Breast epithelium (tissue), 4 donors: ENCODE measurements around the gene PGM2. TPM values are rescaled to one million over a fixed set of nuclear protein-coding genes. Genes with fewer than 3 reads are reported as not detected.
A peak's percentile ranks its signal among the peaks of the same experiment; 100 is the strongest.

Experiments used
- DNase-seq, 2 donors: peaks; one replicate each; pipeline ENCODE4 v3.0.0-alpha.2; 2019; ENCODE audit warnings: low spot score in 2 of 2
- H3K27ac ChIP-seq, 2 donors: fragments of 200-600 bp; sonication (generic) in 1 of 2; one replicate each; pipeline ENCODE4 v1.5.1; 2016 to 2019; ENCODE audit warnings: mild to moderate bottlenecking in 1 of 2
- H3K27me3 ChIP-seq, 2 donors: fragments of 200-600 bp; sonication (generic) in 1 of 2; one replicate each; pipeline versions ENCODE4 v1.5.1 to v1.6.0; 2017 to 2019; ENCODE audit warnings: control low read depth in 1 of 2, mild to moderate bottlenecking in 1 of 2
- H3K36me3 ChIP-seq: fragments of 200-600 bp; one replicate; pipeline ENCODE4 v1.5.1; 2019
- H3K4me1 ChIP-seq, 2 donors: fragments of 200-600 bp; sonication (generic); one replicate each; pipeline ENCODE4 v1.5.1; 2016 to 2019; ENCODE audit warnings: control low read depth in 1 of 2
- H3K4me3 ChIP-seq, 3 donors: fragments of 200-600 bp; sonication (generic); 1 replicate in 2 of 3; 2 replicates in 1 of 3; pipeline ENCODE4 v1.5.1; 2016 to 2019; ENCODE audit warnings: mild to moderate bottlenecking in 3 of 3, moderate library complexity in 2 of 3
- H3K9me3 ChIP-seq, 2 donors: fragments of 200-600 bp; sonication (generic) in 1 of 2; one replicate each; pipeline ENCODE4 v1.5.1; 2016 to 2019; ENCODE audit warnings: control low read depth in 1 of 2
- POLR2A ChIP-seq: fragments of 450-650 bp; IDR thresholded peaks from one replicate; pipeline ENCODE4 v1.6.1; 2016; ENCODE audit warnings: antibody characterized with exemption, mild to moderate bottlenecking, moderate library complexity
- POLR2AphosphoS5 ChIP-seq, 3 donors: sonication (generic); formaldehyde crosslinking; IDR thresholded peaks; one replicate each; pipeline ENCODE4 v1.6.1; 2017; ENCODE audit warnings: antibody characterized with exemption in 3 of 3
- intact Hi-C: fragments of 100-400 bp; cut with DNase I; formaldehyde crosslinking; loops from one replicate; pipeline ENCODE4 v1.15.1; 2023; ENCODE audit warnings: low total_unique reads
- total RNA-seq, 3 donors: library from RNA; depleted of rRNA; stranded (reverse); fragments of >200 nt; gene quantifications; one replicate each; pipeline ENCODE4 v1.1.0, GENCODE V29; 2016
- TF ChIP-seq, protein P1 (sequence below), 3 donors: fragments of 450-650 bp; IDR thresholded peaks; one replicate each; pipeline ENCODE4 v1.5.1; 2016 to 2017; ENCODE audit warnings: antibody characterized with exemption in 3 of 3, mild to moderate bottlenecking in 3 of 3, moderate library complexity in 3 of 3

PGM2 gene
- total RNA-seq, 3 donors from 2014 or later = 11.0 to 26.2 (median 21.3) TPM

GRCh38 chr4:37827030-37827685, 672 bp downstream of the PGM2 start:
- TF ChIP-seq POLR2A = no peak
- no peak for TF ChIP-seq POLR2AphosphoS5 (IDR thresholded peaks at IDR 0.05)
- TF ChIP-seq, protein P1, sequence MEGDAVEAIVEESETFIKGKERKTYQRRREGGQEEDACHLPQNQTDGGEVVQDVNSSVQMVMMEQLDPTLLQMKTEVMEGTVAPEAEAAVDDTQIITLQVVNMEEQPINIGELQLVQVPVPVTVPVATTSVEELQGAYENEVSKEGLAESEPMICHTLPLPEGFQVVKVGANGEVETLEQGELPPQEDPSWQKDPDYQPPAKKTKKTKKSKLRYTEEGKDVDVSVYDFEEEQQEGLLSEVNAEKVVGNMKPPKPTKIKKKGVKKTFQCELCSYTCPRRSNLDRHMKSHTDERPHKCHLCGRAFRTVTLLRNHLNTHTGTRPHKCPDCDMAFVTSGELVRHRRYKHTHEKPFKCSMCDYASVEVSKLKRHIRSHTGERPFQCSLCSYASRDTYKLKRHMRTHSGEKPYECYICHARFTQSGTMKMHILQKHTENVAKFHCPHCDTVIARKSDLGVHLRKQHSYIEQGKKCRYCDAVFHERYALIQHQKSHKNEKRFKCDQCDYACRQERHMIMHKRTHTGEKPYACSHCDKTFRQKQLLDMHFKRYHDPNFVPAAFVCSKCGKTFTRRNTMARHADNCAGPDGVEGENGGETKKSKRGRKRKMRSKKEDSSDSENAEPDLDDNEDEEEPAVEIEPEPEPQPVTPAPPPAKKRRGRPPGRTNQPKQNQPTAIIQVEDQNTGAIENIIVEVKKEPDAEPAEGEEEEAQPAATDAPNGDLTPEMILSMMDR (IDR thresholded peaks at IDR 0.05) = no peak
- no peaks in the 10 kb centered on the region for H3K4me1 ChIP-seq

GRCh38 chr4:37827802-37828321, 1.4 kb downstream of the PGM2 start:
- no peak overlapping the region for H3K27ac ChIP-seq
- H3K9me3 ChIP-seq = no peaks in the 10 kb centered on the region
- H3K4me1 ChIP-seq = no peaks in the 10 kb centered on the region
- intact Hi-C loops = no loop called here
- DNase-seq = no peak
- no peaks in the 10 kb centered on the region for H3K36me3 ChIP-seq
- TF ChIP-seq, protein P1 (IDR thresholded peaks at IDR 0.05) = no peak
- TF ChIP-seq POLR2AphosphoS5 (IDR thresholded peaks at IDR 0.05) (no peak), POLR2A (no peak)
- H3K4me3 ChIP-seq = peak overlapping the region in 2 of 3 donors; percentile 71 to 92
- H3K27me3 ChIP-seq = no peaks in the 10 kb centered on the region

More at GRCh38 chr4:37827030-37827685, 672 bp downstream of the PGM2 start:
- Histone ChIP-seq H3K9me3 (no peaks in the 10 kb centered on the region), H3K36me3 (no peaks in the 10 kb centered on the region), H3K4me3 (peak overlapping the region; percentile 71 to 92 (median 82)), H3K27me3 (no peaks in the 10 kb centered on the region), H3K27ac (peak overlapping the region; percentile 84 to 85)
- intact Hi-C loops = no loop called here
- DNase-seq = no peak

- Histone ChIP-seq H3K9me3 (no peaks in the 10 kb centered on the region), H3K27me3 (no peaks in the 10 kb centered on the region), H3K4me3 (no peak overlapping the region), H3K27ac (no peak overlapping the region), H3K4me1 (no peaks in the 10 kb centered on the region), H3K36me3 (no peaks in the 10 kb centered on the region)
- DNase-seq = no peak
- intact Hi-C loops = no loop called here
- TF ChIP-seq, protein P1 (IDR thresholded peaks at IDR 0.05) = no peak
- TF ChIP-seq POLR2AphosphoS5 (IDR thresholded peaks at IDR 0.05) (no peak), POLR2A (no peak)
Measured at GRCh38 chr4:37828843-37829242, 2.4 kb downstream of the PGM2 start.

DNA sequence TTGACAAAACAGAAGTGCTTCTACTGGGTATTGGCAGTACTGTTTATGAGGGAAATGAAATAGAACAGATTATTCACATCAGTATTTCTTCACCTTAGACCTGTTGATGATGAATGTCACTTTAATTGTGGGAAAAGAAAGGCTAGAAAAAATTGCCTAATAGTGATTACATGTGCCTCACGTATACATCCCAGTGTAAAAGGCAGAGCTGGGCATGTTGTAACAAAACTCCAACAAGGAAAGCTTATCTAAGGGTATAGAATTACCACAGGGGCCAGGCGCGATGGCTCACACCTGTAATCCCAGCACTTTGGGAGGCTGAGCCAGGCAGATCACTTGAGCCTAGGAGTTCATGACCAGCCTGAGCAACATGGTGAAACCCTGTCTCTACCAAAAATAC, 4.2 kb downstream of the PGM2 start:
- peaks cover under 1% of the 10 kb centered on the region for H3K36me3 ChIP-seq
- no peak overlapping the region for H3K4me3 ChIP-seq
- no peak overlapping the region for H3K27ac ChIP-seq
- intact Hi-C loops = no loop called here
- no peak for DNase-seq
- H3K27me3 ChIP-seq = no peaks in the 10 kb centered on the region
- TF ChIP-seq POLR2AphosphoS5 (IDR thresholded peaks at IDR 0.05) = no peak
- TF ChIP-seq POLR2A = no peak
- TF ChIP-seq, protein P1 (IDR thresholded peaks at IDR 0.05) = no peak
- no peaks in the 10 kb centered on the region for H3K9me3 ChIP-seq
- H3K4me1 ChIP-seq = no peaks in the 10 kb centered on the region

- no peaks in the 10 kb centered on the region for H3K4me1 ChIP-seq
- H3K27me3 ChIP-seq = no peaks in the 10 kb centered on the region
- no peak overlapping the region for H3K4me3 ChIP-seq
- H3K36me3 ChIP-seq = peaks cover 5% of the 10 kb centered on the region
- H3K9me3 ChIP-seq = no peaks in the 10 kb centered on the region
- DNase-seq = no peak
- TF ChIP-seq POLR2A (no peak), POLR2AphosphoS5 (IDR thresholded peaks at IDR 0.05) (no peak)
- TF ChIP-seq, protein P1 (IDR thresholded peaks at IDR 0.05) = no peak
- H3K27ac ChIP-seq = no peak overlapping the region
- intact Hi-C loops = loop anchor here (5.0 kb wide), 1 partner anchor 433 kb away; no protein-coding TSS in a partner anchor
Measured at GRCh38 chr4:37835031-37835430, 8.5 kb downstream of the PGM2 start.
